Measurements from ENCODE around the gene C1orf232. TPM values are rescaled to one million over a fixed set of nuclear protein-coding genes. Genes with fewer than 3 reads are reported as not detected.

Gene C1orf232
- total RNA-seq (2016; rRNA removed; fragmentation: Illumina TruSeq; extraction: Trizol) (not detected in 2 replicates), polyA plus RNA-seq (2011; rRNA removed) (not detected in 2 replicates), polyA minus RNA-seq (2011; rRNA and poly(A)+ RNA removed; ENCODE audit: low replicate concordance) (not detected in 2 replicates), Bru-seq, nascent RNA (not detected), BruChase-seq, experiment 1, labeled RNA remaining after a 6-hour chase (not detected), BruChase-seq, experiment 2, labeled RNA remaining after a 2-hour chase (not detected)
- not detected in 2 replicates for total RNA-seq (2016; cell fraction: cytosol; rRNA removed; fragmentation: Illumina TruSeq; extraction: Trizol; ENCODE audit: low read depth)
- not detected in 2 replicates for total RNA-seq (2016; cell fraction: insoluble cytoplasmic fraction; rRNA removed; fragmentation: Illumina TruSeq; extraction: Trizol)
- total RNA-seq (2016; cell fraction: membrane; rRNA removed; fragmentation: Illumina TruSeq; extraction: Trizol): not detected in 2 replicates
- not detected in 2 replicates for total RNA-seq (2016; cell fraction: nucleus; rRNA removed; fragmentation: Illumina TruSeq; extraction: Trizol)
- not detected in 2 replicates for polyA plus RNA-seq (2011; cell fraction: cytosol; rRNA removed)
- polyA plus RNA-seq (2011; cell fraction: nucleus; rRNA removed): not detected in 2 replicates
- polyA plus RNA-seq (2012): not detected in 2 replicates
- polyA plus RNA-seq (2016; cell fraction: cytosol; fragmentation: Illumina TruSeq; extraction: Trizol; ENCODE audit: low read depth): not detected in 2 replicates
- polyA plus RNA-seq (2016; cell fraction: insoluble cytoplasmic fraction; fragmentation: Illumina TruSeq; extraction: Trizol; ENCODE audit: low read depth): not detected in 2 replicates
- not detected in 2 replicates for polyA plus RNA-seq (2016; cell fraction: membrane; fragmentation: Illumina TruSeq; extraction: Trizol; ENCODE audit: low read depth)
- polyA plus RNA-seq (2016; cell fraction: nucleus; fragmentation: Illumina TruSeq; extraction: Trizol; ENCODE audit: insufficient read depth, low read depth): not detected in 2 replicates
- not detected in 2 replicates for polyA minus RNA-seq (2011; cell fraction: cytosol; rRNA and poly(A)+ RNA removed)
- polyA minus RNA-seq (2011; cell fraction: nucleus; rRNA and poly(A)+ RNA removed): not detected in 2 replicates
- long read RNA-seq, experiment 1: 0 reads
- long read RNA-seq, experiment 2: 0 reads

DNA sequence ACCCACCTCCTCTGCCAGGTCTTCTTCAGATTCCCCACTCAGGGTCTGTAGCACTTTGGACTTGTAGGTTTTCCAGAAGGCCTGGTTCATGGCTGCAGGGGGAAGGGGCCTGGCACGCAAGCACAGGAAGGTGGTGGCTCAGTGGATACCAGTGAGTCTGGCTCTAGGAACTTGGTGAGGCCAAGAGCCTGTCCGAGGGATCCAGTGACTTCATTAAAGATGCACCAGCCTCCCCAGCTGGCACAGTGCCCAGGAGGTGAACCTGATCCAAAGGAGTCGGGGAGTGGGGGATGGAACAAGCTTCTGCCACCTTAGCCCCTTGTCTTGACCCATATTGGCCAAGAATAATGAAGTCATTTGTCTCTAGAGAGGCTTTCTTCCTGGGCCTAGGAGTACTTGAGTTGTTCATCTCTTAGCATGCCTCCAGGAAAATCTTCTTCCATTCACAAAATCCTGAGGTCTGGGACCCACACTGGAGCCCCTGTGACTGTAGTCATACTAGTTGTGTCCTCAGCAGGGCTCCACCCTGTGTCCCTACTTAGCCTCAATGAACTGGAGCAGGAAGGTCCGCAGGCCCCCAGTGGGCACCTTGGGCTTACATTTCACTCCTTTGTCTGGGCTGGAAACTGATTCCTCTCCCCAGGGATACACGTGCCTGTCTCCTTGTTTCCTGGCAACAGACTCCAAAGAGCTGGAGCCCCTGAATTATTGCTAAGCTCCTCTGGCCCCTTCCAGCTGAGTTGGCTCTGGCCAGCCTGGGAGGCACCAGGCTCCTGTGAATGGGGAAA lies at the start of gene C1orf232:
Gene C1orf232 (minus strand): TSS at position 554 of the 788 bp plus-strand sequence. CDS start 464 bp downstream, at position 90.
- ATAC-seq (no peak), FAIRE-seq (no peak), DNase-seq (ENCODE audit: low spot score) (no peak)
- H3K4me1 ChIP-seq (ENCODE audit: insufficient read depth, low read length): peaks cover 36% of the 10 kb centered on the region
- H3K79me2 ChIP-seq (ENCODE audit: insufficient read depth, low read length): peaks cover 7% of the 10 kb centered on the region
- H3K36me3 ChIP-seq (replicated peaks in 1 of 2; ENCODE audit: control insufficient read depth in 1 of 2, insufficient read depth in 2 of 2, low read length in 2 of 2): no peaks in the 10 kb centered on the region
- intact Hi-C loops (cut with micrococcal nuclease; ENCODE audit: unreplicated experiment): loop anchor here (2.0 kb wide), 1 partner anchor 64 kb away; no protein-coding TSS in a partner anchor
- peak within 1 kb of the TSS; percentile 57 for H2AFZ ChIP-seq (ENCODE audit: low read length)
- H3K9ac ChIP-seq (ENCODE audit: insufficient read depth, low read depth, low read length): peak within 1 kb of the TSS; percentile 88
- TF ChIP-seq, protein P1, sequence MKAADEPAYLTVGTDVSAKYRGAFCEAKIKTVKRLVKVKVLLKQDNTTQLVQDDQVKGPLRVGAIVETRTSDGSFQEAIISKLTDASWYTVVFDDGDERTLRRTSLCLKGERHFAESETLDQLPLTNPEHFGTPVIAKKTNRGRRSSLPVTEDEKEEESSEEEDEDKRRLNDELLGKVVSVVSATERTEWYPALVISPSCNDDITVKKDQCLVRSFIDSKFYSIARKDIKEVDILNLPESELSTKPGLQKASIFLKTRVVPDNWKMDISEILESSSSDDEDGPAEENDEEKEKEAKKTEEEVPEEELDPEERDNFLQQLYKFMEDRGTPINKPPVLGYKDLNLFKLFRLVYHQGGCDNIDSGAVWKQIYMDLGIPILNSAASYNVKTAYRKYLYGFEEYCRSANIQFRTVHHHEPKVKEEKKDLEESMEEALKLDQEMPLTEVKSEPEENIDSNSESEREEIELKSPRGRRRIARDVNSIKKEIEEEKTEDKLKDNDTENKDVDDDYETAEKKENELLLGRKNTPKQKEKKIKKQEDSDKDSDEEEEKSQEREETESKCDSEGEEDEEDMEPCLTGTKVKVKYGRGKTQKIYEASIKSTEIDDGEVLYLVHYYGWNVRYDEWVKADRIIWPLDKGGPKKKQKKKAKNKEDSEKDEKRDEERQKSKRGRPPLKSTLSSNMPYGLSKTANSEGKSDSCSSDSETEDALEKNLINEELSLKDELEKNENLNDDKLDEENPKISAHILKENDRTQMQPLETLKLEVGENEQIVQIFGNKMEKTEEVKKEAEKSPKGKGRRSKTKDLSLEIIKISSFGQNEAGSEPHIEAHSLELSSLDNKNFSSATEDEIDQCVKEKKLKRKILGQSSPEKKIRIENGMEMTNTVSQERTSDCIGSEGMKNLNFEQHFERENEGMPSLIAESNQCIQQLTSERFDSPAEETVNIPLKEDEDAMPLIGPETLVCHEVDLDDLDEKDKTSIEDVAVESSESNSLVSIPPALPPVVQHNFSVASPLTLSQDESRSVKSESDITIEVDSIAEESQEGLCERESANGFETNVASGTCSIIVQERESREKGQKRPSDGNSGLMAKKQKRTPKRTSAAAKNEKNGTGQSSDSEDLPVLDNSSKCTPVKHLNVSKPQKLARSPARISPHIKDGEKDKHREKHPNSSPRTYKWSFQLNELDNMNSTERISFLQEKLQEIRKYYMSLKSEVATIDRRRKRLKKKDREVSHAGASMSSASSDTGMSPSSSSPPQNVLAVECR (CRISPR knock-in tag; IDR thresholded peaks at IDR 0.05; ENCODE audit: borderline replicate concordance): no peak
- peaks cover 2 to 18% of the 10 kb centered on the region in 2 experiments; a peak in 4 of 5 replicates for H3K27me3 ChIP-seq (ENCODE audit: control insufficient read depth in 1 of 2, insufficient read depth in 2 of 2, low read length in 2 of 2)
- peak within 1 kb of the TSS; percentile 83 to 91 (median 90) for H3K4me3 ChIP-seq (replicated peaks in 1 of 3; ENCODE audit: insufficient read depth in 1 of 3, low read depth in 2 of 3, low read length in 3 of 3)
- H3K9me3 ChIP-seq (ENCODE audit: low read length): no peaks in the 10 kb centered on the region
- in situ Hi-C loops (cut with HindIII; ENCODE audit: extremely low pct_ligation_motif_present, low pct_unique_long_range_greater_than_20kb): loop anchor here (10.0 kb wide), 1 partner anchor 274 kb away; no protein-coding TSS in a partner anchor
- no TSS peak for BruUV-seq (replicated peaks)
- ChIA-PET POLR2A (no interaction called here), CTCF (ENCODE audit: low intra/inter-chr PET ratio, low total read pairs) (interaction anchor here (2.3 kb wide), 1 partner anchor 65 kb away, joined by 11 read pairs; the partner anchor contains the start of gene CEP85)
- H3K27ac ChIP-seq (ENCODE audit: extremely low read length, insufficient read depth, low read length): peak within 1 kb of the TSS; percentile 60
- no peaks in the 10 kb centered on the region for H4K20me1 ChIP-seq (ENCODE audit: insufficient read depth, low read length)
- WGBS (ENCODE audit: low lambda C conversion rate): 66% methylated on average over 4 of the region's 5 CpGs
- H3K4me2 ChIP-seq (ENCODE audit: low read depth, low read length): peak within 1 kb of the TSS; percentile 94

Data from HepG2 (cell line).